WI38 (cell line): Measurements from ENCODE around the gene SMARCA1.
"Not testable (repeated sequence)": the region's sequence is repeated elsewhere in the genome, so short reads cannot be mapped to it uniquely, and the experiment has no call there.

ENCODE experiments used
- H3K4me3 ChIP-seq: 2 replicates; pipeline ENCODE4 v1.5.1; 2011; ENCODE audit warnings: low read depth, mild to moderate bottlenecking, control low read depth, low read length
- CTCF ChIP-seq: IDR thresholded peaks from 2 replicates; pipeline ENCODE4 v1.5.1; 2012; ENCODE audit warnings: low read depth, mild to moderate bottlenecking, control low read depth, low read length

Gene SMARCA1

GRCh38 chrX:129561453-129561852, 38.2 kb upstream of the SMARCA1 start:
- TF ChIP-seq CTCF = no peak

DNA sequence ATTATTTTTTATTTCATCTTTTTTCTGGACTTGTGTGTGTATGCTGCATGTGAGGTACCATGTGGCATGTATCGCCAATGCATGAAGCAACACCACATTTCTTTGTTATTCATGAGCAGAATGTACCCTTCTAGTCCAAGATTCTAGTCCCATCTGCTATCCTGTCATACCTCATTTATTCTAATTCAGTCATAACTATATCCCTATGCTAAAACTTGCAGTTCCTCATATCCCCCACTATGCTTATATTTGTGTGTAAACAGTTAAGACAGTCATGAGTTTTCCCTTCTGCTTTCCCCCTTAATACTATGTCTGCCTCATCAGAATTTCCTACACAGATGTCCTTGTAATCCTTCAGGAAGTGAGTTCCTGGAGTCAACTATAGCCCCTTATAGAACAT, 36.5 kb upstream of the SMARCA1 start:
- no peak overlapping the region for H3K4me3 ChIP-seq
- TF ChIP-seq CTCF = no peak

More at GRCh38 chrX:129561453-129561852, 38.2 kb upstream of the SMARCA1 start:
- no peak overlapping the region for H3K4me3 ChIP-seq

DNA sequence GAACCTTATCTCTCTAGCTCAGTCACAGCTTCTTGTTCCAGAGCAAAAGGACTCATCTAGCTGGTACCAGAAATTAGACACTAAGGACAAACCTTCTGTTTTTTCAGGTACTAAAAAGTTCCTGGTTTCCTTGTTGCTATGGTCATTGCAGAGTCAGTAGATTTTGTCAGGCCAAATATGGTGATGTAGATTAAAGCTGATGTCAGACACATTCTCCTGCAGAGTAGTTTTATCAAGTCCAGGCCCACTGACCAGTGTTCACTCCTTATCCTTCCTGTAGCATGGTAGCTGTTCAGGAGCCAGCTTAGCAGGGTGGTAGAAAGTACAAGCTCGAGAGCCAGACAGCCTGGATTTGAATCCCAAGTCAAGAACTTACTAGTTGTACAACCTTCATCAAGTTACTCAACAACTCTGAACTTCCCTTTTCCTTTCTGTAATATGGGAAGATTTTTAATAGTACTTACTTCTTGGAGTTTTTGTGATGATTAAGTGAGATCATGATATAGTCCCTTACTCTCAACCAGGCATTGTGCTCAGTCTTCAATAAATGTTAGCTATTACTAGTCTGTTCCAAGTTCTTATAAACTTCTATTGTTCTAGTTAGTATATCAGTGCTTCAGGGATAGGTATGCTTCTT, 34.7 kb upstream of the SMARCA1 start:
- TF ChIP-seq CTCF = no peak
- H3K4me3 ChIP-seq = no peak overlapping the region

- TF ChIP-seq CTCF = no peak
- H3K4me3 ChIP-seq = no peak overlapping the region
These were observed 33.6 kb upstream of the SMARCA1 start for GRCh38 chrX:129556806-129557315.

DNA sequence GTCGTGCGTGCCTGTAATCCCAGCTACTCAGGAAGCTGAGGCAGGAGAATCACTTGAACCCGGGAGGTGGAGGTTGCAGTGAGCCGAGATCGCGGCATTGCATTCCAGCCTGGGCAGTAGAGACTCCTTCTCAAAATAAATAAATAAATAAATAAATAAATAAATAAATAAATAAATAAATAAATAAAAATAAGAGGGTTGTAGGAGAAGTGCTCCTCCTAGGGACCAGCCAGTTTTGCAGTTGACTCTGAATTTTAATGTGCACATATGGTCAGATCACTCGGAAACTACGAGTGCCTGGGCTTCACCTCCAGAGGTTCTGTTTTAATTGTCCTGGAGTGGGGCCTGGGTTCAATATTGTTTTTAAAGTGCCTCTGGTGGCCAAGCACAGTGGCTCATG, 31.5 kb upstream of the SMARCA1 start:
- not testable (repeated sequence) for H3K4me3 ChIP-seq

- no peak overlapping the region for H3K4me3 ChIP-seq
- TF ChIP-seq CTCF = no peak
These were observed 30.5 kb upstream of the SMARCA1 start for GRCh38 chrX:129553619-129554288.

DNA sequence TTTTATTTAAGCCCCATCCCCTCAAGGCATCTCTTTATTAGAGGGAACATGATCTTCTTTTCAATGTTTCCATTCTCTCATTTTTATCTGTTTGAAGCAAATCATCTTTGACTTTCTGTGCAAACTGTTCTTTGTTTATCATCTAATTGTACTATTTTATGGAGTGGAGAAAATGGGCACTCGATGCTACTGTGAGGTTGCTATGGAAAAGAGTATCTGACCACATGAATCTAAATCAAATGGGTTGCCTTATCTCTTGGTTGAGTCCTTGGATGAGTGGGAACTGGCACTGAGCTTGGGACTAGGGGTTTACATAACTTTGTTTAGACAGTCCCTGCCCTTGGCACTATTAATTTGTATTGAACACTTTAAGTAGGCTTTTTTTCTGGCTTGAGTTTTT, 25.8 kb upstream of the SMARCA1 start:
- no peak overlapping the region for H3K4me3 ChIP-seq
- no peak for TF ChIP-seq CTCF

GRCh38 chrX:129545408-129545807, 22.1 kb upstream of the SMARCA1 start:
- no peak overlapping the region for H3K4me3 ChIP-seq
- no peak for TF ChIP-seq CTCF
